ENCODE results near the gene MAP9. TPM values are rescaled to one million over a fixed set of nuclear protein-coding genes. Genes with fewer than 3 reads are reported as not detected.

The MAP9 gene
- polyA plus RNA-seq, 1 experiment, result 3.3 TPM

GRCh38 chr4:155413451-155413850 lies 36.7 kb upstream of the MAP9 start:
- CTCF ChIA-PET, result interaction anchor here (1.4 to 2.0 kb wide), 3 partner anchors 10 to 540 kb away, joined by 3 to 8 read pairs (median 4); partner anchors contain the start of gene CTSO
- TF ChIP-seq CTCF (IDR thresholded peaks at IDR 0.05; ENCODE audit: insufficient read depth, low read depth, low read length), result no peak
- POLR2A ChIA-PET, result interaction anchor here (0.6 kb wide), 1 partner anchor 81 kb away, joined by 6 read pairs; no protein-coding TSS in a partner anchor

GRCh38 chr4:155411546-155411945 lies 34.8 kb upstream of the MAP9 start:
- CTCF ChIA-PET, result no interaction called here
- no peak for TF ChIP-seq CTCF (IDR thresholded peaks at IDR 0.05; ENCODE audit: insufficient read depth, low read depth, low read length)
- no peak for DNase-seq (ENCODE audit: low read depth)
- H3K36me3 ChIP-seq (ENCODE audit: control insufficient read depth, insufficient read depth, low read length), result no peaks in the 10 kb centered on the region
- POLR2A ChIA-PET, result no interaction called here
- H3K27me3 ChIP-seq (ENCODE audit: control insufficient read depth, insufficient read depth, low read length), result no peaks in the 10 kb centered on the region
- H3K4me3 ChIP-seq (ENCODE audit: low read depth, low read length), result no peak overlapping the region

More at GRCh38 chr4:155413451-155413850, 36.7 kb upstream of the MAP9 start:
- no peaks in the 10 kb centered on the region for H3K36me3 ChIP-seq (ENCODE audit: control insufficient read depth, insufficient read depth, low read length)
- H3K4me3 ChIP-seq (ENCODE audit: low read depth, low read length), result no peak overlapping the region
- H3K27me3 ChIP-seq (ENCODE audit: control insufficient read depth, insufficient read depth, low read length), result no peaks in the 10 kb centered on the region
- no peak for DNase-seq (ENCODE audit: low read depth)

- CTCF ChIA-PET, result no interaction called here
- Histone ChIP-seq H3K36me3 (ENCODE audit: control insufficient read depth, insufficient read depth, low read length) (no peaks in the 10 kb centered on the region), H3K4me3 (ENCODE audit: low read depth, low read length) (no peak overlapping the region), H3K27me3 (ENCODE audit: control insufficient read depth, insufficient read depth, low read length) (no peaks in the 10 kb centered on the region)
- no peak for TF ChIP-seq CTCF (IDR thresholded peaks at IDR 0.05; ENCODE audit: insufficient read depth, low read depth, low read length)
- POLR2A ChIA-PET, result no interaction called here
- DNase-seq (ENCODE audit: low read depth), result no peak
Measured at GRCh38 chr4:155408796-155409195, 32.0 kb upstream of the MAP9 start.

GRCh38 chr4:155407480-155407879 lies 30.7 kb upstream of the MAP9 start:
- Histone ChIP-seq H3K27me3 (ENCODE audit: control insufficient read depth, insufficient read depth, low read length) (no peaks in the 10 kb centered on the region), H3K4me3 (ENCODE audit: low read depth, low read length) (no peak overlapping the region), H3K36me3 (ENCODE audit: control insufficient read depth, insufficient read depth, low read length) (no peaks in the 10 kb centered on the region)
- no peak for DNase-seq (ENCODE audit: low read depth)
- POLR2A ChIA-PET, result no interaction called here
- CTCF ChIA-PET, result no interaction called here
- no peak for TF ChIP-seq CTCF (IDR thresholded peaks at IDR 0.05; ENCODE audit: insufficient read depth, low read depth, low read length)

GRCh38 chr4:155405059-155405458 lies 28.3 kb upstream of the MAP9 start:
- POLR2A ChIA-PET, result no interaction called here
- no peak for TF ChIP-seq CTCF (IDR thresholded peaks at IDR 0.05; ENCODE audit: insufficient read depth, low read depth, low read length)

More at GRCh38 chr4:155405059-155405458, 28.3 kb upstream of the MAP9 start:
- Histone ChIP-seq H3K27me3 (ENCODE audit: control insufficient read depth, insufficient read depth, low read length) (no peaks in the 10 kb centered on the region), H3K36me3 (ENCODE audit: control insufficient read depth, insufficient read depth, low read length) (no peaks in the 10 kb centered on the region), H3K4me3 (ENCODE audit: low read depth, low read length) (no peak overlapping the region)
- CTCF ChIA-PET, result interaction anchor here (1.4 to 2.9 kb wide), 3 partner anchors 9 to 549 kb away, joined by 5 to 8 read pairs (median 6); partner anchors contain the start of gene CTSO
- DNase-seq (ENCODE audit: low read depth), result no peak

All from BJ (cell line).